Esophagus squamous epithelium (tissue), 4 donors: ENCODE results near the gene NUP42.

Experiments
- CTCF ChIP-seq, 6 experiments: fragments of 450-650 bp in 4 of 6; fragments of 200-600 bp in 2 of 6; sonication (generic) in 2 of 6; IDR thresholded peaks; one replicate each; pipeline ENCODE4 v1.5.1; 2016 to 2019; ENCODE audit warnings: antibody characterized with exemption in 6 of 6, mild to moderate bottlenecking in 4 of 6, moderate library complexity in 4 of 6
- POLR2A ChIP-seq, 4 donors: fragments of 450-650 bp; IDR thresholded peaks; one replicate each; pipeline ENCODE4 v1.6.1; 2017; ENCODE audit warnings: antibody characterized with exemption in 4 of 4, mild to moderate bottlenecking in 4 of 4, moderate library complexity in 3 of 4

GRCh38 chr7:23205577-23205908, 23.7 kb downstream of the NUP42 start:
- TF ChIP-seq CTCF (IDR thresholded peaks at IDR 0.05) (no peak), POLR2A (IDR thresholded peaks at IDR 0.05) (no peak)
